HG03108 (cell line): ENCODE data around the gene TULP4.
A peak's percentile ranks its signal among the peaks of the same experiment; 100 is the strongest.
"Not testable (repeated sequence)": the region's sequence is repeated elsewhere in the genome, so short reads cannot be mapped to it uniquely, and the experiment has no call there.

ENCODE experiments used
- ATAC-seq: cut with Tn5 transposase; IDR thresholded peaks from one replicate; pipeline ENCODE4 v1.9.1; 2021; ENCODE audit warnings: moderate library complexity; ENCODE audit not compliant: unreplicated experiment

The TULP4 gene

DNA sequence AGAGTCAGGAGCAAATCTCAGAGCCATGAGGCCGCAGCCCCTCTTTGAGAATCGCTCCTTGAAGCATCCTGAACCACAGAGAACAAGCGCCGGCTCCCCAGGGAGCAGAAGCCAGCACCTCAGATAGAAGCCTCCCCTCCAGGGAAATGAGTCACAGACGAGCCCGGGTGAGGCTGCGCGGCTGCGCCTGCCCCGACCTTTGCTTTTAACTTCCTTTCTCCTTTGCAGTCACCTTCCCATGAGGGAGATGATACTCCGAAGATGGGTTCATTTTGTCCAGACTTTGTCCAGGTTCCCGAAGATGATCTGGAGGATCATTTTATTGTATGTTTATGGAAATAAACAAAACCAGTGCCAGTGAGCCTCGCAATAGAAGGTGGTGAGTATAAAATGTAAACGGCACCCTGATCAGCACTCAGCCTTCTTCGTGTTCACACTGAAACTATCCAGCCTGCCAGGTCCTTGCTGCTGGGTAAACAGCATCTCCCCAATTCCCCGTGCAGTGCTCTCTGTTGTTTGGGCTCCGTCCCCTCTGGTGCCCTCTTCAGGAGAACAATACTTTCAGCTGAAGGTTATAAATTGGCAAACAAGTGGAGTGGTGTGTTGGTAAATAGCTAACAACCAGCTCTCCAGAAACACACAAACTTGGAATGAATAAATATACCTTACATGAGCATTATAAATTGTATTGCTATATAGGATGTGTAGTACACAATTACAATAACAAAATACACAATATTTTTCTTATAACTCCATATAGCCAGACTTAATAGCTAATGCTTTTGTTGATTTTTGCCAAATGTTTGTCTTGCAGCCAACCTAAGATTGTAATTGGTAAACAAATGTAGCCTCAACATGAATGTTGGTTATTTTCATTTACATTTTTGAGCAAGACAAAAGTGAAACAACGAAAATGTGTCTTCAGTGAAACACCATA lies 206.2 kb downstream of the TULP4 start:
- peak; percentile 65 for ATAC-seq

DNA sequence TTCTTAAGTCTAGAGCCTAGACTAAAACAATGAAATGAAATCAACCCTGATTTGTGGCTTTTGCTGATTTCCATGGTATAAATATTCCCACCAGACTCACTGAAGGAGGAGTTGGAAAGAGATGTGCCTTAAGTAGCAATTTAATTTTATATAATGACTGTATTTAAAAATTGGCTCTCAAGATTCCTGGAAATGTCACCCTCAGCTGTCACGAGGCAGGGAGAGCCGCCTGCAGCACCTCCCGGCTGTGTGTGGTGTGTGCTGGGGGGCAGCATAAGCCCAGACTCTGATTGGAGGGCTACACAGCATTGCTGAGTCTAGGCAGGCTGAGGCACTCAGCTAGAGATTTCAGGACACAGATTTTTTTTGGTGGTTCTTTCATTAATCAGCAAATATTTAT lies 207.0 kb downstream of the TULP4 start:
- no peak for ATAC-seq

DNA sequence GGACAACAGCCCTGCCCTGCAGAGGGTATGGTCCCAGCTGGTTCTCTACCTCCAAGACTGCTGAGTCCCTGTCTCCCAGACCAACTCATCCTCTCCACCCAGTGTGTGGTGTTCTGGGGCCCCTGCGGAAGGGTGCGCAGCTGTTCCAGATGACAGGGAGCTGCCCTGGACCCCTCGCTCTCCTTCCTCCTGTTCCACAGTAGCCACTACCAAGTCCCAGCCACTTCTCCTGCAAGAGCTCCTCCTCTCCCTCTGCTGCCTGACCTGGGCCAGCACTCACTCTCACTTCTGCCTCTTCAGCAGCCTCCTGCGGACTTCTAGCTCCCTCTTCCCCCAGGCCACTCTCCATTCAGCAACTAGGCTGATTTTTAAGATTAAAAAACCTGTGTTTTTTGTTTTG lies 207.5 kb downstream of the TULP4 start:
- no peak for ATAC-seq

DNA sequence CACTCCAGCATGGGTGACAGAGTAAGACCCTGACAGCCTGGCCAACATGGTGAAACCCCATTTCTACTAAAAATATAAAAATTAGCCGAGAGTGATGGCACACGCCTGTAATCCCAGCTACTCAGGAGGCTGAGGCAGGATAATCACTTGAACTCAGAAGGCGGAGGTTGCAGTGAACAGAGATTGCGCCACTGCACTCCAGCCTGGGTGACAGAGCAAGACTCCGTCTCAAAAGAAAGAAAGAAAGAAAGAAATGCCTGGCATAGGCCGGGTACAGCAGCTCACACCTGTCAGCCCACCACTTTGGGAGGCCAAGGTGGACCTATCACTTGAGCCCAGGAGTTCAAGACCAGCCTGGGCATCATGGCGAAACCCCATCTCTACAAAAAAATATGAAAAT lies 208.7 kb downstream of the TULP4 start:
- ATAC-seq, result not testable (repeated sequence)

DNA sequence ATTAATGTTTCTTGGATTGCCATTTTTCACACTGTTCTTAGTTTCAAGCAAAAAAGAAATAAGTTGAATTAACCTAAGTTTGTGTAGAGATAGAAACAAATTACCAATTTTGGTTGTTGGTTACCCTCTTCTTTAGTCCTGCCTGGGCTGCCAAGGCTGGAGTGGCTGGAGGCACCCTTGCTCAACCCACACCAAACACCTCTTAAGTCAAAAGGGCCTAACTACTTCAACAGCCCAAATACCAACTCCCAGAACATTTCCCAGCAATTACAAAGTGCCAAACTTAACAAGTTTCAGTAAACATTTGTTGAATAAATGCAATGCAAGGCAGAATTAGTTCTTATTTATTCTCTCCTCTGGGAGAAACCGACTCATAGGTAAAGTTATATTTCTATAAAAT lies 209.5 kb downstream of the TULP4 start:
- ATAC-seq, result no peak

DNA sequence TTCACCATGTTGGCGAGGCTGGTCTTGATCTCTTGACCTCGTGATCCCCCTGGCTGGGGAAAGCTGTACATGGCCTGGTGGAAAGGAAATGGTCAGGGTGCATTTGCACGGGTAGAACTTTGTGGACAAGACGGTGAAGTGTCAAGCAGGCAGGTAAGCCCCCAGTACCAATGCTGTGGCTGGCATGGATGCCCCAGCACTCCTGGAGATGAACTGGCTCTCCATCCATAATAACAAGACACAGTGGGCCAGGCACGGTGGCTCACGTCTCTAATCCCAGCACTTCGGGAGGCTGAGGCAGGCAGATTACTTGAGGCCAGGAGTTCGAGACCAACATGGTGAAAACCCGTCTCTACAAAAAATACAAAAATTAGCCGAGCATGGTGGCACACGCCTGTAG lies 210.4 kb downstream of the TULP4 start:
- no peak for ATAC-seq

DNA sequence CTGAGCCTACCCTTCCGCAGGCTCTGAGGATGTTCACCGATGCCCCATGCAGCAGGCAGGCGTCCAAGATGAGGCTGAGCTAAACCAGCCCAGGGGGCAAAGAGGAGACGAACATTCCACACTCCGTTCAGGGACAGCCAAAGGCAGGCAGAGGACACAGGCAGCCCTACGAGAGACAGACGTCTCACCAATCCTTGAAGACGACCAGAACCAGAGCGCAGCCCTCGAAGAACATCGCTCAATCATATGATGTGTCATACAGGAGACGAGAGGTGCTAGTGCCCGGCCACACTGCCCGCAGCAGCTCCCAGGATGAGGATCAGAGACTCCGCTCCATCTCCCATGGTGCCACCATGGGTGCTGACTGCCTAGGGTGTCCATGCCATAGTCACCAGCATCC lies 212.0 kb downstream of the TULP4 start:
- ATAC-seq, result no peak

DNA sequence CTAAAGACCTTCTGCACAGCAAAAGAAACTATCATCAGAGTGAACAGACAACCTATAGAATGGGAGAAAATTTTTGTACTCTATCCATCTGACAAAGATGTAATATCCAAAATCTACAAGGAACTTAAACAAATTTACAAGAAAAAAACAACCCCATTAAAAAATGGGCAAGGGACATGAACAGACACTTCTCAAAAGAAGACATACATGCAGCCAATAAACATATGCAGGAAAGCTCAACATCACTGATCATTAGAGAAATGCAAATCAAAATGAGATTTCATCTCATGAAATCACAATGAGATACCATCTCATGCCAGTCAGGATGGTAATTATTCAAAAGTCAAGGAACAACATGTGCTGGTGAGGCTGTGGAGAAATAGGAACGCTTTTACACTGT lies 215.6 kb downstream of the TULP4 start:
- ATAC-seq, result not testable (repeated sequence)

DNA sequence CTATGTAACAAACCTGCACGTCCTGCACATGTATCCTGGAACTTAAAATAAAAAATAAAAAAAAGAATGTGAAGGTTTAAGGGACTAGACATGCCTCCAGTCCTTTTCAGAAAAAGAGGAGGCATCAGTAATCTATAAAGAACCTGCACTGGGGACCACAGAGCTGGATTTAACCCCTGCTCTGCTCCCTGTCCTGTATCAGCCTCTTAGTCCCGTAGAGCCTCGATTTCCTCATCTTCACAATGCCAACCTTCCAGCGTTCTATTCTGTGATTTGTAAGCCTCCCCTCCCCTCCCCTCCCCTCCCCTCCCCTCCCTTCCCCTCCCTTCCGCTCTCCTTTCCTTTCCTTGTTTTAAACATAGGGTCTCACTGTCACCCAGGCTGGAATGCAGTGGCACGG lies 216.6 kb downstream of the TULP4 start:
- ATAC-seq, result no peak

DNA sequence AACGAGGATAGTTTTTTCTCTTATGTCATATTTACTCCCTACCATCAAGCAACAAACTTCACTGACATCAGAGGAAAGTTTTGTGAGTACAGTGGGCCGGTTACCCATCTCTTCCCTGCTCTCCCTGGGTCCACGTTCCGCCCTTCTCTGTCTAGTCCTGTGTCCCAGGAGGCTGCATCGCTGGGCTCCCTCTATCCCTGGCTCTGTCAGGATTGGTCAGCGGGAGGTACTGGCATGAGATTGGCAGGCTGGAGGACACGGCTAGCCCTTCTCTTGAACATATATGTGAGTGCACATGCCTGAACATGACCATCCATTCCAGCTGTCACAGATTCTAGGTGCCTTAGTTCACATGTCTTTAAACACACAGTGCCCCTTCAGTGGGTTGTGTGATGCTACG lies 217.4 kb downstream of the TULP4 start:
- ATAC-seq, result no peak

DNA sequence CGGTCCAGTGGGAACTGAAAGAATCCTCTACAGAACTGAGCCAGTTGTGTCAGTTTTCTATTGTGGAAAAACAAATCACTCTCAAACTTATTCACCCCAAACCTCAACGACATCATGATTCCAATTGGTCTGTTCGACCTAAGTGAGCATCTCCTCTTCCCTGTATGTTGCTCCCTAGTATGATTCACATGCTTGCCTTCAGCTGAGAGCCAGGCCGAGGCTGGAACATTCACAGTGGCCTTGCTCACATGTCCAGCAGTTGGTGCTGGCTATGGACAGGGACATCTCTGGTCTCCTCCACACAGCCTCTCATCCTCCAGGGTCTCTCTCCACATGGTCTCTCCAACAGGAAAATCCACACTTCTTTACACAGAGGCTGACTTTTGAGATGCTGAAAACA lies 219.3 kb downstream of the TULP4 start:
- no peak for ATAC-seq

DNA sequence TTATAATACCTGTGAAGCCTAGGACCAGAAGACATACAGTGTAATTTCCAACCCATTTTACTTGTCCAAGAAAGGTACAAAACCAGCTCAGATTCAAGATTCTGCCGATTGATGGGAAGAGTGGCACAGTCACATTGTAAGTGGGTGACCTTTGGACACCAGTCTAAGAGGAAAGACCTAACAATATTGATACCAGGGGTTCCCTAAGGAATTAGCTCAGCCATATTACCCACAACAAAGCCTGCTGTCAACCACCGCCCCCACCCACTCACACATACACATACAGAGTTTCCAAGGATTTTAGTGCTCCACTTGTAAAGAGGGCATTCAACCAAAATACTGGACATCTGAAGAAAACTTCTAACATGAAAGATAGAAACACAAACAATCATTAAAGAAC lies 219.7 kb downstream of the TULP4 start:
- ATAC-seq, result no peak

DNA sequence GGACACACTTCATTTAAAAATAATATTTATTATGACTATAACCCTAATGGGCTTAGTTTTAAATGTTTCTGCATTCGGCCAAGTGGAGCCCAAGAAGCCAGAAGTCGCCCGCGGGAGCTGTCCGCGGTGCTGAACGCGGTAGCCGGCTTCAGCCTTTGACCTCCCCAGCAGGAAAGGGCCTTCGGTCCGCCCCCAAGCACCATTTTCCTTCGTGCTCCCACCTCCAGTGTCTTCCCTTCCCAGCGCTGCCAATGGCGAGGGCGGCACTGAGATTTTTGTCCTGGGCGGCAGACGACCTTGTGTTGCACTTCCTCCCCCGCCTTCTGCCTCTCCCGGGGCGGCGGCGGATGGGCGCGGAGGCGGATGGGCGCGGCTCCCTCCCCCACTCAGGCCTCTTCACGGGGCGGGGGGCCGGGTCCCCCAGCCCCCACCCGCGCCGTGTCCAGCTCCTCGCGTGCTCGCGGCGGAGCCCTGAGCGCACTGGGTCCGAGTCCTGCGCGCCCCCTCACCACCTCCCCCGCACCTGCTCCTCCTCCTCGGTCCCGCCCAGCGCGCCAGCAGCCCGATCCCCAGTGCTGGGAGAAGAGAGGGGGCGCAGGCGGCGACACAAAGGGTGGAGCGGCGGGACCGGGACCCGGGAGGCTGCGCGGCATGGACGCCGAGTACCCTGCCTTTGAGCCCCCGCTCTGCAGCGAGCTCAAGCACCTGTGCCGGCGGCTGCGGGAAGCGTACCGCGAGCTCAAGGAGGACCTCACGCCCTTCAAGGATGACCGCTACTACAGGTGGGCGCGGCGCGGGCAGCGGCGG lies 224.0 kb downstream of the TULP4 start:
- ATAC-seq, result no peak

DNA sequence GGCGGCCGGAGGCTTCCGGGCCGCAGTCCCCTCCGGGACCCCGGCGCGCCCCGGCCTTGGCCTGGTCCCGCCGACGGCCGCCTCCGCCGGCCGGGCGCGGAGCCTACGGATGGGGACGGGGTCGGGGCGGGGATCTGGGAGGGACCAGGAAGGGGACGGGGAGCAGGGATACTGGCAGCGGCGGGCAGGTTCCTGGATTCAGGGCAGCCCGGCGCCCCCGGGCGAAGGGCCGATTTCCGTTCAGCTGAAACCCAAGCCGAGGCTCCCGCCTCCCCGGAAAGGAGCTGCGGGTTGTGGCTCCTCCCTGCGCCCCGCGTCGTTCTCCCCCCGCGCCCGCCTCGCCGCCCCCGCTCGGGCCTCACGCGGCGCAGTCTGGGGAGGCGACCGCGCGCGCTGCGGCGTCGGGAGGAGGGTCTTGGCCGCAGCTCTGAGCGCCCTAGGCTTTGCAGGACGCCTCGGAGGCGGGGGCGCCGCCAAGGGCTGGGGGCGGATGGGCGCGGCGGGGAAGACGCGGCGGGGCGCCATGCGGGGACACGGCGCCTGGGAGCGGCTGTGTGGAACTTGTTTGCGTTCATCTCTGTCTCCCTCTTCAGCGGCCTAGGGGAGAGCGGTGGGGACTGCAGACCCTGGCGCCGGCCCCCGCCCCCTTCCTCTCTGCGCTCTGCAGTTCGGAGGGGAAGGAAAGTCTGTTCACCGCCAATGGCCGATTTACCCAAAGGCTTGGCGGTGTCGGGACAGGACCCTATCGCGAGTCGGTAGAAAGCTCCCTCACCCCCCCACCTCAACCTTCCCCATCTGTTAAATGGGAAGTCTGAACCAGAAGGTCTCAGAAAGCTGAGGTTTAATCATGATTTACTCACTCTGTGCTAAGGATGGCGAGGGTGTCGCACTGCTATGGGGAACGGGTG lies 224.9 kb downstream of the TULP4 start:
- ATAC-seq, result no peak

DNA sequence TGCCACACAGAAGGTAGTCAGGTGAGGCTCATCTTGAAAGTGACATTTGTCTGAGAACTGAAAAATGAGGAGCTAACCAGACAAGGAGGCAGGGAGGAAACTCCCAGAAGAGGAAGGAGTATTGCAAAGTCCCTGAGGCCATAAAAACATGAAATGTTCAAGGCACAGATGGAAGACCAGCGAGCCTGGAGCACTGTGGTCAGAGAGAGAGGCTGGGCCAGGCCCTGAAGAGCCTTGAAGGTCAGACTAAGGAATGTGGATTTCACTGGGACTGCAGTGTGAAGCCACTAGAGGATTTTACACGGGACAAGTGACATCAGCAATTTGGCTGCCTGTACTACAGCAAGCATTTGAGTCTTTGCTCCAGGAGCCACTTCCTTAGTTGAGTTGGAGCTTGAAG lies 226.5 kb downstream of the TULP4 start:
- no peak for ATAC-seq

DNA sequence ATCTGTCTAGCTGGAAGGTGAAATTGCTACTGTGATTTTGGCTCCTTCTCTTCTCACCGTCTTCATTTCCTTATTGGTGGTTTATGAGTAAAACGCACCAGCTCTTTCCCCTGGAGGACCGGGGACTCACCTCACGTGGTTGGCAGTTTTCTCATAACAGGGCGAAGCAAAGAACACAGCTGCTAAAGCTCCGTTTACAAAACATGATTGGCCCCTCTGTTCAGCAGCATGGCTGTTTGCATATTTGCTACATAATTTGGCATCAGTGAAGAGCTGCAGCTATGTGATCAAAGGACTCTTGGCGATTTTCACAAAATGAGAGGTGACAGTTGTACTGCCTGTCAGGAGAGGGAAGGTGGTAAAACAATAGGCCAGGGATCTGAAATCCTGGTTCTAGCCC lies 227.1 kb downstream of the TULP4 start:
- ATAC-seq, result no peak

DNA sequence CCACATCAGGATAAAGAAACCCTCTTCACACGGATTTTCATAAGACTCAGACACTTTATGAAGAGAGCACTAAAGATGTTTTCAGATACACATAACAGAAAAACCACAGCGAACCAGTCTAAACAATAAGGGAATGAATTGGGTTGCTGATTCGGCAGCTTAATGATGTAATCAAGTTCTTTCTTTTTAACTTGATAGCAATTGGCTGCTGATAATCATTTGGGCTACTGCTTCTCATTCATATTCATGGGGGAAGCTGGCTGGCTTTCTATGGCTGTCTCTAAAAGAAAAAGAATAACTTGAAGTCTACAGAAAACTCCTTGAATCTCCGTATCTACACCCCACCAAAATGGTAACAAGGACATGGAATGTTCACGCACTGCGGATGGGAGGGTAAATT lies 227.6 kb downstream of the TULP4 start:
- ATAC-seq, result no peak

DNA sequence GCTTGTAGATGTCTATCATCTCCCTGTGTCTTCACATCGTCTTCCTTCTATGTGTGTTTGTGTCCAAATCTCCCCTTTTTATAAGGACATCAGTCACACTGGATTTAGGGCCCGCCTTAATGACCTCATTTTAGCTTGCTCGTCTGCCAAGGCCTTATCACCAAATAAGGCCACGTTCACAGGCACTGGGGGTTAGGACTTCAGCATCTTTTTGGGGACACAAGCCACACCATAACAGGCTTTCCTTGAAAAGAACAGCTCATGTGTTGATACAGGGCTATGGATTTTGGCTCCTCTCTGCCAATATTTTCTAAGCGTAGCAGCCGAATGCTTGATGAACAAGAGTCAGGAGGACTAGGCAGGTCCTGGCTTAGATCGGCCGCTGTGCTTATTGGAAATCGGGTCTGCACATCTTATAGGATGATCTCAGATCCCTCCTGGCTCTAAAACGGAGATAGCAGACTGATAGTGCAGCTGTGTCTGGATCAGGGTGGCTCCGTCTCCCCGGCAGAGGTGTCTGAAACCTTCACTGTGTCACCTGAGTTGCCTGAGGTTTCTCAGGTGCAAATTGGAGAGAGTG lies 231.4 kb downstream of the TULP4 start:
- no peak for ATAC-seq

DNA sequence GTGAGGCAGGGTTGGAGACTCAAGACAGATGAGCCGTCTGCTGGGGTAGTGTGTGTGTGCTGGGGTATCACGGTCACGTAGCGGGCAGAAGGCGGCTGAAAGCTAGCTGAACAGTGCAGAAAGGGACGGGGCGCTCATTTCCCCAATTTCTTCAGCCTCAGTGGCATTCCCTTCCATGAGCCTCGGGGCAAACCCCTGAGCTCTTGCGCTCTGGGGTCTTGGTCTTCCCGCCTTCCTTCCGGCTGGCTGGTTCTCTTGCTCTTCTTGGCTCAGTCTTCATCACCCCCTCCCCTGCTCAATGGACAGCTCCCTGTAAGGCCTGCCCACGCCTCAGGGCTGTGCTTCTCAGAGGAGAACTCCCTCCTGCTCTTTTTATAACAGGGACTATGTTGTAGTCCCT lies 232.2 kb downstream of the TULP4 start:
- no peak for ATAC-seq

DNA sequence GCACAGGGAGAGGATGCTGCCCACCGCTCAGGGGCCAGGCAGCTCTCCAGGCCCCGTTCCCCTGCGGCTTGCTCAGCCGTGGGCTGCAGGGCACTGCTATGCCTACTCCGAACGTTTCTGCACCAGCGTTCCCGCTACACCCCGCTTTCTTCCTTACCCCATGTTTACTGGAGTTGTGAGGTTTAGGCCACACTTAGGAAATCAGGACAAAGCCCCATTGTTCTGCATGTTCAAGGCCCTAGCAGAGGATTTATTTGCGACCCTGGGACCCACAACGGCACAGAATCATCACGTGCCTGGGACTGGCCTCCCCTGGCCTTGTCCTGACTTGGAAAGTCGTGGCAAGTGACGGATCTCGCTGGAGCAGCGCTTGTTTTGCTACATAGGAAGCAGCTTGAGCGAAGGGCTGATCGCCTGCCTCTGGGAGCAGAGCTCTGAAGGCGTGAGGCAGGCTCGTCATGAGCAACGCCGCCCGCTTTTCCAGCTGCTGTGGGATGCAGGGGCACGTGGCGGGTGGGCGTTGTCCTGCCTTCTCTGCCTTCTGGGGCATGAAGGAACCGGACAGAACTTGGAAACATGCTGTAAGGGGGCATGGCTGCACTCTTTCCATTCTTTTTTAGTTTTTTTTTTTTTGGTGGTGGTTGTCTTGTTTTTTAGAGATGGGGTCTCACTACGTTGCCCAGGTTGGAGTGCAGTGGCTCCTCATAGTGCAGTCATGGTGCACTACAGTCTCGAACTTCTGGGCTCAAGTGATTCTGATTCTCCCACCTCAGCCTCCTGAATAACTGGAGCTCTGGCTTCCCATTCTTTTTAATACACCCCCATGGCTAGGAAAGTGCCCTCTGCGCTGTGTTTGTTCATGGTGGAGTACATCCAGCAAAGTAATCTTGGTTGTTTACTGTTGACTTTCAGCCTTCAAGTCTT lies 233.0 kb downstream of the TULP4 start:
- no peak for ATAC-seq
